Colonic mucosa (tissue), 4 donors: Measurements from ENCODE around the gene KIF6. TPM values are rescaled to one million over a fixed set of nuclear protein-coding genes. Genes with fewer than 3 reads are reported as not detected.

Source experiments
- DNase-seq: peaks from one replicate; pipeline ENCODE4 v3.0.0-alpha.2; 2020
- H3K27ac ChIP-seq: fragments of 200-600 bp; one replicate; pipeline ENCODE4 v1.8.0; 2021
- H3K27me3 ChIP-seq: fragments of 200-600 bp; one replicate; pipeline ENCODE4 v1.8.0; 2021
- H3K36me3 ChIP-seq: fragments of 200-600 bp; one replicate; pipeline ENCODE4 v1.8.0; 2021
- H3K4me1 ChIP-seq: fragments of 200-600 bp; one replicate; pipeline ENCODE4 v1.8.0; 2021; ENCODE audit warnings: mild to moderate bottlenecking
- H3K4me3 ChIP-seq: fragments of 200-600 bp; one replicate; pipeline ENCODE4 v1.8.0; 2021
- H3K9ac ChIP-seq, 2 donors: one replicate each; pipeline ENCODE4 v1.7.0; 2013; ENCODE audit warnings: control low read depth in 2 of 2, low read depth in 2 of 2, low read length in 2 of 2
- H3K9me3 ChIP-seq: fragments of 200-600 bp; one replicate; pipeline ENCODE4 v1.8.0; 2021
- CTCF ChIP-seq: fragments of 200-600 bp; IDR thresholded peaks from one replicate; pipeline ENCODE4 v1.8.0; 2022; ENCODE audit warnings: antibody characterized with exemption, mild to moderate bottlenecking
- intact Hi-C: fragments of 100-400 bp; cut with DNase I; formaldehyde crosslinking; loops from one replicate; pipeline ENCODE4 v1.14.1; 2022
- total RNA-seq, 2 donors: library from RNA; stranded (reverse); fragmentation: NEBNext Ultra II Directional in 1 of 2; extraction: Animal tissue kit (Norgen Biotek cat#: 25700) in 1 of 2; gene quantifications; one replicate each; pipeline ENCODE4 v1.2.1, GENCODE V29; 2021
- donor health status: healthy.
- donor health status: DM: no; HTN: no; CAD: no.
- donor health status: DM: no; HTN: no; CAD: no.

Gene KIF6
- total RNA-seq, 2 donors from 2014 or later, result 0.08 to 0.17 TPM

- TF ChIP-seq CTCF, result no peak
- no peaks in the 10 kb centered on the region for H3K9me3 ChIP-seq
- H3K4me1 ChIP-seq, result peaks cover 3% of the 10 kb centered on the region
- DNase-seq, result no peak
- H3K36me3 ChIP-seq, result no peaks in the 10 kb centered on the region
- no peaks in the 10 kb centered on the region for H3K27me3 ChIP-seq
- H3K4me3 ChIP-seq, result no peak overlapping the region
- H3K9ac ChIP-seq, result no peak overlapping the region
- intact Hi-C loops, result no loop called here
- no peak overlapping the region for H3K27ac ChIP-seq
These were observed 254.7 kb downstream of the KIF6 start for GRCh38 chr6:39470506-39470905.

GRCh38 chr6:39468385-39468784, 256.8 kb downstream of the KIF6 start:
- no peaks in the 10 kb centered on the region for H3K27me3 ChIP-seq
- no peaks in the 10 kb centered on the region for H3K36me3 ChIP-seq
- no peaks in the 10 kb centered on the region for H3K9me3 ChIP-seq
- peaks cover 3% of the 10 kb centered on the region for H3K4me1 ChIP-seq
- H3K27ac ChIP-seq, result no peak overlapping the region
- no peak overlapping the region for H3K9ac ChIP-seq
- no peak overlapping the region for H3K4me3 ChIP-seq
- no peak for DNase-seq
- TF ChIP-seq CTCF, result no peak
- intact Hi-C loops, result no loop called here

- Histone ChIP-seq H3K4me3 (no peak overlapping the region), H3K9me3 (no peaks in the 10 kb centered on the region), H3K36me3 (no peaks in the 10 kb centered on the region), H3K4me1 (peaks cover 3% of the 10 kb centered on the region), H3K27ac (peak overlapping the region; percentile 18), H3K9ac (peak overlapping the region in 1 of 2 donors; percentile 28), H3K27me3 (no peaks in the 10 kb centered on the region)
- intact Hi-C loops, result no loop called here
- DNase-seq, result peak; percentile 63
- no peak for TF ChIP-seq CTCF
These were observed 258.6 kb downstream of the KIF6 start for GRCh38 chr6:39466631-39467030.

- Histone ChIP-seq H3K9ac (no peak overlapping the region), H3K36me3 (no peaks in the 10 kb centered on the region), H3K9me3 (no peaks in the 10 kb centered on the region), H3K27ac (no peak overlapping the region), H3K27me3 (no peaks in the 10 kb centered on the region), H3K4me3 (no peak overlapping the region), H3K4me1 (peaks cover 3% of the 10 kb centered on the region)
- TF ChIP-seq CTCF, result no peak
- no peak for DNase-seq
- intact Hi-C loops, result no loop called here
These were observed 259.7 kb downstream of the KIF6 start for GRCh38 chr6:39465539-39465938.

- Histone ChIP-seq H3K4me1 (peaks cover 3% of the 10 kb centered on the region), H3K27ac (no peak overlapping the region), H3K4me3 (no peak overlapping the region), H3K9me3 (no peaks in the 10 kb centered on the region), H3K27me3 (no peaks in the 10 kb centered on the region), H3K9ac (no peak overlapping the region), H3K36me3 (no peaks in the 10 kb centered on the region)
- TF ChIP-seq CTCF, result no peak
- intact Hi-C loops, result no loop called here
- no peak for DNase-seq
These were observed 261.1 kb downstream of the KIF6 start for GRCh38 chr6:39464067-39464466.
